ENCODE data around the gene TIGD2. TPM values are rescaled to one million over a fixed set of nuclear protein-coding genes. Genes with fewer than 3 reads are reported as not detected.

Gene TIGD2
- polyA plus RNA-seq, 1 experiment, result 9.3 TPM

DNA sequence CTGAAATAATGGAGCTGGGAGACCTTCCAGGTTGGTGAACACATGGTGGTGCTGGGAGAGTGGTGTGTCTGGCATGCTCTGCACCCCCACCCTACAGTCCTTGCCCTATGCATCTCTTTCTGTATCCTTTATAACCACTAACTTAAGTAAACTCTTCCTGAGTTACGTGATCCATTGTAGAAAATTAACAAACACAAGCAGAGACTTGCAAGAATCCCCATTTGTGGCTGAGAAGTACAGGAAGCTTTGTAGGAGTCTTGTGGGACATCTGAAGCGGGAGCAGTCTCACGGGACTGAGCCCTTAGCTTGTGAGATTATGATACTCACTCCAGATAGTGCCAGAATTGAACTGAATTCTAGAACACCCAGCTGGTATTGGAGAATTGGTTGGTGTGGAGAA, 40.0 kb upstream of the TIGD2 start:
- ChIA-PET POLR2A (no interaction called here), CTCF (no interaction called here)
- DNase-seq (ENCODE audit: low read depth, low spot score), result no peak

GRCh38 chr4:89072921-89073320, 38.4 kb upstream of the TIGD2 start:
- DNase-seq (ENCODE audit: low read depth, low spot score), result no peak
- POLR2A ChIA-PET, result no interaction called here
- H3K27me3 ChIP-seq (ENCODE audit: control insufficient read depth, insufficient read depth, low read length), result peaks cover 2% of the 10 kb centered on the region
- CTCF ChIA-PET, result no interaction called here
- TF ChIP-seq CTCF (IDR thresholded peaks at IDR 0.05; ENCODE audit: low read depth, low read length), result no peak
- H3K4me3 ChIP-seq (ENCODE audit: low read depth, low read length), result no peak overlapping the region
- no peak overlapping the region for H3K27ac ChIP-seq (ENCODE audit: low read depth, low read length)
- H3K9me3 ChIP-seq (ENCODE audit: control insufficient read depth, insufficient read depth, low read length), result no peaks in the 10 kb centered on the region

More for the DNA sequence above, 40.0 kb upstream of the TIGD2 start:
- H3K27me3 ChIP-seq (ENCODE audit: control insufficient read depth, insufficient read depth, low read length), result peaks cover 2% of the 10 kb centered on the region
- no peak for TF ChIP-seq CTCF (IDR thresholded peaks at IDR 0.05; ENCODE audit: low read depth, low read length)
- no peak overlapping the region for H3K27ac ChIP-seq (ENCODE audit: low read depth, low read length)
- no peak overlapping the region for H3K4me3 ChIP-seq (ENCODE audit: low read depth, low read length)
- no peaks in the 10 kb centered on the region for H3K9me3 ChIP-seq (ENCODE audit: control insufficient read depth, insufficient read depth, low read length)

GRCh38 chr4:89077761-89078160, 33.6 kb upstream of the TIGD2 start:
- POLR2A ChIA-PET, result no interaction called here
- DNase-seq (ENCODE audit: low read depth, low spot score), result no peak
- no peak for TF ChIP-seq CTCF (IDR thresholded peaks at IDR 0.05; ENCODE audit: low read depth, low read length)
- no peak overlapping the region for H3K4me3 ChIP-seq (ENCODE audit: low read depth, low read length)
- no peaks in the 10 kb centered on the region for H3K9me3 ChIP-seq (ENCODE audit: control insufficient read depth, insufficient read depth, low read length)
- H3K27me3 ChIP-seq (ENCODE audit: control insufficient read depth, insufficient read depth, low read length), result no peaks in the 10 kb centered on the region
- H3K27ac ChIP-seq (ENCODE audit: low read depth, low read length), result no peak overlapping the region
- CTCF ChIA-PET, result interaction anchor here (1.3 kb wide), 1 partner anchor 13 kb away, joined by 3 read pairs; no protein-coding TSS in a partner anchor

- Histone ChIP-seq H3K27me3 (ENCODE audit: control insufficient read depth, insufficient read depth, low read length) (no peaks in the 10 kb centered on the region), H3K27ac (ENCODE audit: low read depth, low read length) (no peak overlapping the region), H3K9me3 (ENCODE audit: control insufficient read depth, insufficient read depth, low read length) (no peaks in the 10 kb centered on the region), H3K4me3 (ENCODE audit: low read depth, low read length) (no peak overlapping the region)
- ChIA-PET CTCF (interaction anchor here (1.3 kb wide), 1 partner anchor 14 kb away, joined by 3 read pairs; no protein-coding TSS in a partner anchor), POLR2A (no interaction called here)
- DNase-seq (ENCODE audit: low read depth, low spot score), result no peak
- TF ChIP-seq CTCF (IDR thresholded peaks at IDR 0.05; ENCODE audit: low read depth, low read length), result no peak
Observed at GRCh38 chr4:89078300-89078699, 33.0 kb upstream of the TIGD2 start.

DNA sequence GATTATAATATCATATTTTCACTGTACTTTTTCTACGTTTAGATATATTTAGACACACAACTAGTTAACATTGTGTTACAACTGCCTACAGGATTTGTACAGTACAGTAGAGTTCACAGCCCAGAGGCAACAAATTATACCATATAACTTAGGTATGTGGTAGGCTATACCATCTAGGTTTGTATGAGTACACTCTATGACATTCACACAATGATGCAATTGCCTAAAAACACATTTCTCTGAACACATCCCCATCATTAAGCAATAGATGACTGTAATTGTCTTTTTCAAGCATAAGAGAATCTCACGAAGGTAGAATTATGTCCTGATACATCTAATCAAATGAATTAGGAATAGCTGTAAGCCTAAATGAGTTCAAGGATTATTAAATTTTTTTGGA, 12.3 kb upstream of the TIGD2 start:
- DNase-seq (ENCODE audit: low read depth, low spot score), result no peak
- no peak overlapping the region for H3K4me3 ChIP-seq (ENCODE audit: low read depth, low read length)
- H3K27me3 ChIP-seq (ENCODE audit: control insufficient read depth, insufficient read depth, low read length), result peaks cover under 1% of the 10 kb centered on the region
- H3K9me3 ChIP-seq (ENCODE audit: control insufficient read depth, insufficient read depth, low read length), result no peaks in the 10 kb centered on the region
- CTCF ChIA-PET, result no interaction called here
- H3K27ac ChIP-seq (ENCODE audit: low read depth, low read length), result no peak overlapping the region
- POLR2A ChIA-PET, result no interaction called here
- TF ChIP-seq CTCF (IDR thresholded peaks at IDR 0.05; ENCODE audit: low read depth, low read length), result no peak

Measured in AG04450 (cell line).